HL-60/S4 treated with retinoic acid at 250 ng/mL for 4 days and 3 days (cell line): ENCODE measurements around the gene ZNF74.
"Not testable (repeated sequence)": the region's sequence is repeated elsewhere in the genome, so short reads cannot be mapped to it uniquely, and the experiment has no call there.

ENCODE experiments used
- in situ Hi-C: fragments of 300-500 bp; cut with MboI; formaldehyde crosslinking; loops from 2 replicates; pipeline ENCODE4 v1.7.0; 2022; ENCODE audit warnings: low sequenced_read_pairs

The ZNF74 gene

GRCh38 chr22:20374130-20374529, 19.8 kb upstream of the ZNF74 start:
- in situ Hi-C loops, result not testable (repeated sequence)

GRCh38 chr22:20376281-20376680, 17.7 kb upstream of the ZNF74 start:
- in situ Hi-C loops, result not testable (repeated sequence)

GRCh38 chr22:20376983-20377382, 17.0 kb upstream of the ZNF74 start:
- in situ Hi-C loops, result not testable (repeated sequence)

- in situ Hi-C loops, result no loop called here
These were observed 15.8 kb upstream of the ZNF74 start for GRCh38 chr22:20378110-20378509.

GRCh38 chr22:20378684-20379083, 15.3 kb upstream of the ZNF74 start:
- in situ Hi-C loops, result not testable (repeated sequence)

GRCh38 chr22:20380486-20380885, 13.5 kb upstream of the ZNF74 start:
- in situ Hi-C loops, result no loop called here

GRCh38 chr22:20383538-20383937, 10.4 kb upstream of the ZNF74 start:
- in situ Hi-C loops, result no loop called here

GRCh38 chr22:20384171-20384570, 9.8 kb upstream of the ZNF74 start:
- in situ Hi-C loops, result no loop called here

GRCh38 chr22:20384865-20385264, 9.1 kb upstream of the ZNF74 start:
- in situ Hi-C loops, result no loop called here

- in situ Hi-C loops, result no loop called here
These were observed 7.6 kb upstream of the ZNF74 start for GRCh38 chr22:20386336-20386735.

GRCh38 chr22:20386972-20387371, 7.0 kb upstream of the ZNF74 start:
- in situ Hi-C loops, result no loop called here

- in situ Hi-C loops, result no loop called here
These were observed 5.8 kb upstream of the ZNF74 start for GRCh38 chr22:20388200-20388599.

- in situ Hi-C loops, result no loop called here
These were observed 4.7 kb upstream of the ZNF74 start for GRCh38 chr22:20389288-20389687.

GRCh38 chr22:20390394-20390907, 3.5 kb upstream of the ZNF74 start:
- in situ Hi-C loops, result no loop called here

- in situ Hi-C loops, result no loop called here
These were observed 2.7 kb upstream of the ZNF74 start for GRCh38 chr22:20391222-20391621.

- in situ Hi-C loops, result not testable (repeated sequence)
These were observed 1.5 kb upstream of the ZNF74 start for GRCh38 chr22:20392365-20392881.

- in situ Hi-C loops, result no loop called here
These were observed 807 bp upstream of the ZNF74 start for GRCh38 chr22:20392983-20393704.

- in situ Hi-C loops, result no loop called here
These were observed 1.4 kb downstream of the ZNF74 start for GRCh38 chr22:20395181-20395906.

- in situ Hi-C loops, result no loop called here
These were observed 1.9 kb downstream of the ZNF74 start for GRCh38 chr22:20395907-20396287.

- in situ Hi-C loops, result no loop called here
These were observed 2.7 kb downstream of the ZNF74 start for GRCh38 chr22:20396639-20397038.

GRCh38 chr22:20397498-20397897, 3.5 kb downstream of the ZNF74 start:
- in situ Hi-C loops, result no loop called here

- in situ Hi-C loops, result no loop called here
These were observed 4.5 kb downstream of the ZNF74 start for GRCh38 chr22:20398420-20398819.
